B cell (primary cell): ENCODE data around the gene PRDM2. TPM values are rescaled to one million over a fixed set of nuclear protein-coding genes. Genes with fewer than 3 reads are reported as not detected.

Experiments
- ATAC-seq: fragments of 200-7000 bp; cut with Tn5 transposase; one replicate; pipeline ENCODE4 v1.10.0; 2021; ENCODE audit warnings: low read depth, mild to moderate bottlenecking, moderate number of reproducible peaks, moderate library complexity
- CTCF ChIA-PET: fragments of 350-600 bp; sonication (Branson Sonifier 250); formaldehyde crosslinking; loops from one replicate; lab custom pipeline; 2021; ENCODE audit warnings: antibody characterized with exemption, inconsistent platforms; lab: Charles Lee
- POLR2A ChIA-PET: fragments of 350-600 bp; sonication (Branson Sonifier 250); formaldehyde crosslinking; loops from one replicate; lab custom pipeline; 2021; ENCODE audit warnings: antibody characterized with exemption; lab: Charles Lee
- DNase-seq: peaks from one replicate; pipeline ENCODE4 v3.0.0; 2013
- H2AFZ ChIP-seq: 2 replicates; pipeline ENCODE4 v1.6.1; 2012; ENCODE audit warnings: mild to moderate bottlenecking, low read depth, low read length; ENCODE audit not compliant: insufficient read depth, poor library complexity, severe bottlenecking
- H3K27ac ChIP-seq, 2 donors: 1 replicate in 1 of 2; 2 replicates in 1 of 2; pipeline ENCODE4 v1.5.1; 2012 to 2013; ENCODE audit warnings: low read length in 2 of 2, mild to moderate bottlenecking in 2 of 2, moderate library complexity in 1 of 2
- H3K27me3 ChIP-seq, 4 experiments: fragments of 200-600 bp in 1 of 4; sonication (generic) in 1 of 4; replicated peaks in 1 of 4; 1 replicate in 2 of 4; 2 replicates in 2 of 4; pipeline versions ENCODE4 v1.6.1 to v1.7.0; 2013 to 2016; ENCODE audit warnings: low read length in 3 of 4, mild to moderate bottlenecking in 2 of 4, mixed read lengths in 1 of 4, moderate library complexity in 1 of 4; ENCODE audit not compliant: insufficient read depth in 4 of 4, control insufficient read depth in 3 of 4; ENCODE audit errors: control extremely low read depth in 1 of 4
- H3K36me3 ChIP-seq, 2 experiments: replicated peaks in 1 of 2; 1 replicate in 1 of 2; 2 replicates in 1 of 2; pipeline versions ENCODE4 v1.6.1 to v1.7.1; 2013; ENCODE audit warnings: low read length in 1 of 2; ENCODE audit not compliant: insufficient read depth in 2 of 2, control insufficient read depth in 1 of 2; ENCODE audit errors: control extremely low read depth in 1 of 2, extremely low read depth in 1 of 2
- H3K4me1 ChIP-seq, 2 donors: fragments of 200-600 bp in 1 of 2; sonication (generic) in 1 of 2; 1 replicate in 1 of 2; 2 replicates in 1 of 2; pipeline versions ENCODE4 v1.5.1 to v1.6.1; 2013 to 2017; ENCODE audit warnings: low read length in 2 of 2; ENCODE audit not compliant: control insufficient read depth in 2 of 2, insufficient read depth in 2 of 2
- H3K4me2 ChIP-seq: replicated peaks from 2 replicates; pipeline ENCODE3; 2012; ENCODE audit warnings: mild to moderate bottlenecking, low read depth, low read length; ENCODE audit not compliant: poor library complexity, severe bottlenecking
- H3K4me3 ChIP-seq, 5 experiments: fragments of 200-600 bp in 1 of 5; sonication (generic) in 1 of 5; 1 replicate in 3 of 5; 2 replicates in 2 of 5; pipeline versions ENCODE4 v1.5.1 to v1.7.0; 2011 to 2016; ENCODE audit warnings: low read length in 4 of 5, mild to moderate bottlenecking in 4 of 5, low read depth in 2 of 5, control low read depth in 1 of 5, moderate library complexity in 1 of 5; ENCODE audit not compliant: insufficient read depth in 1 of 5; ENCODE audit errors: control extremely low read depth in 1 of 5, extremely low read depth in 1 of 5
- H3K79me2 ChIP-seq: fragments of 200-600 bp; sonication (generic); one replicate; pipeline ENCODE4 v1.6.0; 2016; ENCODE audit warnings: low read length; ENCODE audit not compliant: control insufficient read depth, insufficient read depth
- H3K9ac ChIP-seq: fragments of 200-600 bp; sonication (generic); 2 replicates; pipeline ENCODE4 v1.6.1; 2017; ENCODE audit warnings: mild to moderate bottlenecking, low read length, moderate library complexity
- H3K9me3 ChIP-seq, 3 donors: one replicate each; pipeline versions ENCODE4 v1.6.1 to v1.7.1; 2013; ENCODE audit warnings: low read length in 2 of 3; ENCODE audit not compliant: control insufficient read depth in 2 of 3, insufficient read depth in 1 of 3; ENCODE audit errors: control extremely low read depth in 1 of 3
- H4K20me1 ChIP-seq: 2 replicates; pipeline ENCODE4 v1.6.0; 2012; ENCODE audit warnings: mild to moderate bottlenecking, low read length; ENCODE audit not compliant: insufficient read depth, control insufficient read depth, poor library complexity, severe bottlenecking
- H3K27ac Mint-ChIP-seq: one replicate; pipeline ENCODE4 v1.8.0; 2021; ENCODE audit warnings: mixed read lengths
- H3K27me3 Mint-ChIP-seq: one replicate; pipeline ENCODE4 v1.8.0; 2021; ENCODE audit warnings: mixed read lengths
- H3K4me1 Mint-ChIP-seq: one replicate; pipeline ENCODE4 v1.8.0; 2021; ENCODE audit warnings: mixed read lengths
- H3K4me3 Mint-ChIP-seq: one replicate; pipeline ENCODE4 v1.8.0; 2021; ENCODE audit warnings: mixed read lengths
- H3K9me3 Mint-ChIP-seq: one replicate; pipeline ENCODE4 v1.8.0; 2022; ENCODE audit warnings: mixed read lengths; ENCODE audit not compliant: insufficient read depth
- EZH2 ChIP-seq: IDR thresholded peaks from 2 replicates; pipeline ENCODE4 v1.6.1; 2012; ENCODE audit warnings: borderline replicate concordance, low read depth, mild to moderate bottlenecking, moderate library complexity, low read length; ENCODE audit not compliant: insufficient read depth, poor library complexity, severe bottlenecking
- WGBS: methylation state at CpG from one replicate; pipeline ENCODE4 v1.1.5; 2013; ENCODE audit warnings: missing lambda C conversion rate; ENCODE audit not compliant: insufficient coverage; 5-methylcytosine and 5-hydroxymethylcytosine counted together
- intact Hi-C: fragments of 100-400 bp; cut with micrococcal nuclease; formaldehyde crosslinking; loops from one replicate; pipeline ENCODE4 v1.10.0; 2022
- polyA plus RNA-seq: library from polyadenylated mRNA; depleted of rRNA; stranded (reverse); fragments of >200 nt; gene quantifications from 2 replicates; pipeline ENCODE4 v1.2.3, GENCODE V29; 2012
- total RNA-seq, 2 donors: library from RNA; stranded (reverse); fragments of 120-200 nt in 1 of 2; gene quantifications; 1 replicate in 1 of 2; 2 replicates in 1 of 2; pipeline versions ENCODE4 v1.2.3 to v1.2.4, GENCODE V29; 2013 to 2022
- TF ChIP-seq, protein P1 (sequence below): fragments of 200-600 bp; IDR thresholded peaks from one replicate; pipeline ENCODE4 v1.8.0; 2022; ENCODE audit warnings: antibody characterized with exemption, mild to moderate bottlenecking

Gene PRDM2
- total and polyA plus RNA-seq, 2 donors (not counting 1 experiment from before 2014, with no cell fraction given) = 50.1 to 432 TPM

DNA sequence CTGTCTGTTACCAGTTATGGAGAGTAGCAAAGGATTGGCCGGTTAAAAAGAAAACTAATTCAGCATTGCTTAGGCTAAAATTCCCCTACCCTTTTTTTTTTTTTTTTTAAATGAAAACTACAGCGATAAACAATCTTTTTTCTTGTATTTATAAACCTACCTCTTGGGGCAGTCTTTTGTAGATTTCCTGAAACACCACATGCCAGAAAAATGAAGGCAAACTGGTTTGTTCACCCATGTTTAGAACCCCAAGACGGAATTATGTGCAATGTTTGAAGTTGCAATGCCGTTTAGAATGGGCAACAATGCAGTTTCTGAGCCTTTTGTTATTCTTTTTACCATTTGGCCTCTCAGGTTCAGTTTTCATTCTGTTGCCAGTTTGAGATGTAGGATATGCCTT lies 59.1 kb downstream of the PRDM2 start:
- H3K4me3 Mint-ChIP-seq = peak overlapping the region; percentile 54

DNA sequence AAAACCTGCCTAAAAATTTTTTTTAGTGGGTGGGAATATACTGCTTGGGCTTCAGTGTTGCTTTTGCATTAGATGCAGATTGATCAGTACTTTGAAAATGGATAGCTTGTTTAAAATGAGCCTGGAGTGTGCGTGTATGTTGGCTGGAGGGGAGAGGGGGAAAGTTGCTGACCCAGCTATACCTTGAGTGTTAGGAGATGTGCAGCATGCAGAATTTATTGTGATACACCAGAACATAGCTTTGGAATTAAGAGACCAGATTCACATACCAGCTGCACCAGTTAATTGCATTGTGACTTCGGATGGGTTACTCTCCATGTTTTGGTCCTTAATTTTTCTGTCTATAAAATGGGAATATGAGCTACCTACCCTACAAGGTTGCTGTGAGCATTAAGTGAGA lies 60.4 kb downstream of the PRDM2 start:
- TF ChIP-seq EZH2 = no peak
- TF ChIP-seq, protein P1, sequence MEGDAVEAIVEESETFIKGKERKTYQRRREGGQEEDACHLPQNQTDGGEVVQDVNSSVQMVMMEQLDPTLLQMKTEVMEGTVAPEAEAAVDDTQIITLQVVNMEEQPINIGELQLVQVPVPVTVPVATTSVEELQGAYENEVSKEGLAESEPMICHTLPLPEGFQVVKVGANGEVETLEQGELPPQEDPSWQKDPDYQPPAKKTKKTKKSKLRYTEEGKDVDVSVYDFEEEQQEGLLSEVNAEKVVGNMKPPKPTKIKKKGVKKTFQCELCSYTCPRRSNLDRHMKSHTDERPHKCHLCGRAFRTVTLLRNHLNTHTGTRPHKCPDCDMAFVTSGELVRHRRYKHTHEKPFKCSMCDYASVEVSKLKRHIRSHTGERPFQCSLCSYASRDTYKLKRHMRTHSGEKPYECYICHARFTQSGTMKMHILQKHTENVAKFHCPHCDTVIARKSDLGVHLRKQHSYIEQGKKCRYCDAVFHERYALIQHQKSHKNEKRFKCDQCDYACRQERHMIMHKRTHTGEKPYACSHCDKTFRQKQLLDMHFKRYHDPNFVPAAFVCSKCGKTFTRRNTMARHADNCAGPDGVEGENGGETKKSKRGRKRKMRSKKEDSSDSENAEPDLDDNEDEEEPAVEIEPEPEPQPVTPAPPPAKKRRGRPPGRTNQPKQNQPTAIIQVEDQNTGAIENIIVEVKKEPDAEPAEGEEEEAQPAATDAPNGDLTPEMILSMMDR = no peak
- peaks cover 95% of the 10 kb centered on the region for H4K20me1 ChIP-seq
- H3K36me3 ChIP-seq = peaks cover 9 to 33% of the 10 kb centered on the region in 2 experiments
- no peak overlapping the region for H3K9ac ChIP-seq
- peak overlapping the region in 1 of 2 donors; percentile 13 for H3K27ac ChIP-seq
- Mint-ChIP-seq H3K4me1 (peaks cover 86% of the 10 kb centered on the region), H3K27me3 (no peaks in the 10 kb centered on the region), H3K4me3 (peak overlapping the region; percentile 12), H3K27ac (peak overlapping the region; percentile 63), H3K9me3 (no peaks in the 10 kb centered on the region)
- no peak for ATAC-seq
- no peak for DNase-seq
- H3K4me1 ChIP-seq = peaks cover 63 to 77% of the 10 kb centered on the region in 2 donors
- POLR2A ChIA-PET = no interaction called here
- intact Hi-C loops = loop anchor here (5.0 kb wide), 1 partner anchor 33 kb away; no protein-coding TSS in a partner anchor
- H3K9me3 ChIP-seq = no peaks in the 10 kb centered on the region
- no peak overlapping the region for H3K4me2 ChIP-seq
- CTCF ChIA-PET = interaction anchor here (0.7 to 2.0 kb wide), 6 partner anchors 12 to 94 kb away, joined by 3 to 7 read pairs (median 3); no protein-coding TSS in a partner anchor
- H3K79me2 ChIP-seq = peaks cover 100% of the 10 kb centered on the region
- WGBS = 90% methylated on average over 1 of the region's 2 CpGs
- H3K4me3 ChIP-seq = no peak overlapping the region
- no peaks in the 10 kb centered on the region for H3K27me3 ChIP-seq
- no peak overlapping the region for H2AFZ ChIP-seq

More for the DNA sequence above, 59.1 kb downstream of the PRDM2 start:
- intact Hi-C loops = no loop called here
- Histone ChIP-seq H3K4me3 (no peak overlapping the region), H3K27ac (peak overlapping the region in 1 of 2 donors; percentile 4), H3K27me3 (no peaks in the 10 kb centered on the region), H3K9ac (no peak overlapping the region), H3K4me1 (peaks cover 66 to 78% of the 10 kb centered on the region in 2 donors), H3K36me3 (peaks cover 9 to 36% of the 10 kb centered on the region in 2 experiments), H2AFZ (no peak overlapping the region), H3K4me2 (peak overlapping the region; percentile 10), H3K79me2 (peaks cover 100% of the 10 kb centered on the region), H4K20me1 (peaks cover 95% of the 10 kb centered on the region), H3K9me3 (no peaks in the 10 kb centered on the region)
- WGBS = 89% methylated on average over 2 of the region's 4 CpGs
- ATAC-seq = no peak
- no peak for DNase-seq
- TF ChIP-seq, protein P1 = no peak
- TF ChIP-seq EZH2 = no peak
- CTCF ChIA-PET = interaction anchor here (0.7 to 9.0 kb wide), 2 partner anchors 34 to 93 kb away, joined by 5 to 54 read pairs; no protein-coding TSS in a partner anchor
- no peaks in the 10 kb centered on the region for H3K27me3 Mint-ChIP-seq
- H3K4me1 Mint-ChIP-seq = peaks cover 85% of the 10 kb centered on the region
- H3K9me3 Mint-ChIP-seq = no peaks in the 10 kb centered on the region
- POLR2A ChIA-PET = interaction anchor here (1.5 kb wide), 1 partner anchor 10 kb away, joined by 3 read pairs; no protein-coding TSS in a partner anchor
- no peak overlapping the region for H3K27ac Mint-ChIP-seq
